GM21529 (cell line): Measurements from ENCODE around the gene MTHFSD.

Experiments used
- ATAC-seq: cut with Tn5 transposase; IDR thresholded peaks from one replicate; pipeline ENCODE4 v1.9.1; 2021; ENCODE audit not compliant: unreplicated experiment

The MTHFSD gene

GRCh38 chr16:86584071-86584685 is 29.1 kb upstream of the MTHFSD start:
- no peak for ATAC-seq

DNA sequence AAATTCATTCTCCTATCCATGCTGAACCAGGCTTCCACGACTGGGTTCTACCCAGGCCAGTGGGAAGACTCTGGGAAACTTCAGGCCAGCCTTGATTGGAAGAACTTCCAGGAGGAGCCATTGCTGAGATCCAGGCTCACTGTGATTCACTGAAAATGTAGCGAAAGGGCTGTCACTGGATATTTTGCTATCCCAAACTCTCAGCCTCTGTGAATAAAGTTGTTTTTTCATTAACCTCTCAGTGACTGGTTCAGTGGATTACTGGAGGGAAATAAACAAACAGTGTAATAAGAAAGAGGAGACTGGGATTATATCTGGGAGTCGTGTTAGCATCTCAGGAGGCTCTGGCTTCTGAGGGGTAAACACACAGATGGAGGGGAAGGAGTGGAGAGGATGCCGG is 26.4 kb upstream of the MTHFSD start:
- ATAC-seq = no peak

GRCh38 chr16:86580791-86581170 is 25.7 kb upstream of the MTHFSD start:
- ATAC-seq = no peak

DNA sequence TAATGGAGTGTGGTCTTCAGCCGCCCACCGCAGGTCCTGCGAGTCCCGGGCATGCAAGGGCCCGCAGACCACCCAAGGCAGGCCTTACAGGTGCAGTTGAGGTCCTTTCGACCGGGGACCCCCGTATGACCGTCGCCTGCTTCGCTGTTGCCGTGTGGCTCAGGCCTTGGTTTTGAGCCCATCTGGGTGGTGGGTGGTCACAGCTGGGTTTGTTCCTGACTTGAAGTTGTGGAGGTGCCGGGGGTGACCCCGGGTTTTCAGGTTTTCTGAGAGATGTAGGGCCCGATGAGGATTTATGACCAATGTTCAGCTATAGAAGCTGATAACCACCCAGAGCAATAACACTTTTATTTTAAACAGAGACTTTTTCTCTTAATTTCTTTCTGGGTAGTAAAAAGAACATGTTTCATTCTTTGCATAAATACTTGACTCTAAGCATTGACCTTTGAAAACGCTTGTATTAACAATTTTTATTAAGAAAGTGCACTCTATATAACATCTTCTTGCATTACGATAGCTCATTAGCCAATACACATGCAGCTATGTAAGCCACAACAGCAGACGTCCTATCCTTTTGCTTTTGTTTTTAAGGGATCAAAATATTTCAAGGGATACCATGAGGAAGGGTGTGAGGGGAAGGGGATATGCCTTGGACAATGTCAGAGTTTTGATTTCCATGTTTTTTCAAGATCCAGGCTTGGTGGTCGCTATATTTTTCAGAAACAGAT is 25.2 kb upstream of the MTHFSD start:
- no peak for ATAC-seq

DNA sequence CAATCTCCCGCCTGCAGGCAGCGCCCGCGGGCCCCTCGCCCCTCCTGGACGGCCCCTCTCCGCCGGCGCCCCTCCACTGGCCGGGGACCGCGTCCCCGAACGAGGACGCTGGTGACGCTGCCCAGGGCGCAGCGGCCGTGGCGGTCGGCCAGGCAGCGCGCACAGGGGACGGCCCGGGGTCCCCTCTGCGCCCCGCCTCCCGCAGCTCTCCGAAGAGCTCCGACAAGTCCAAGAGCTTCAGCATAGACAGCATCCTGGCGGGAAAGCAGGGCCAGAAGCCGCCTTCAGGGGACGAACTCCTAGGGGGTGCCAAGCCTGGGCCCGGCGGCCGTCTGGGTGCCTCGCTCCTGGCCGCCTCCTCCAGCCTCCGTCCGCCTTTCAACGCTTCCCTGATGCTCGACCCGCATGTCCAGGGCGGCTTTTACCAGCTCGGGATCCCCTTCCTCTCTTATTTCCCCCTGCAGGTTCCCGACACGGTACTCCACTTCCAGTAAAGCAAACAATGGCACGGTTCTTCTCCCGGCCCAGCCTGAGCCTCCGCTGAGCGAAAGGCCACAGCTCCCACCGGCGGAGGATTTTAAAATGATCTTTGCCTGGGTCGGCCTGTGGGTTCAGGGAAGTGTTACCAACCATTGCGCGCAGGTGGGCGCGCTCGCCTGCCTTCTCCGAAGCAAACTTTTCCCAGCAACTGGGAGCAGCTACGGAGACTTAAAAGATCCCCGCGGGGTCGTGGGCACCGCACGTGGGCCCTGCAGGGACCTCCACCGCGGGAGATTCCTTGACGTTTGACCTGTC is 24.4 kb upstream of the MTHFSD start:
- ATAC-seq = no peak

GRCh38 chr16:86578611-86579267 is 23.7 kb upstream of the MTHFSD start:
- no peak for ATAC-seq

DNA sequence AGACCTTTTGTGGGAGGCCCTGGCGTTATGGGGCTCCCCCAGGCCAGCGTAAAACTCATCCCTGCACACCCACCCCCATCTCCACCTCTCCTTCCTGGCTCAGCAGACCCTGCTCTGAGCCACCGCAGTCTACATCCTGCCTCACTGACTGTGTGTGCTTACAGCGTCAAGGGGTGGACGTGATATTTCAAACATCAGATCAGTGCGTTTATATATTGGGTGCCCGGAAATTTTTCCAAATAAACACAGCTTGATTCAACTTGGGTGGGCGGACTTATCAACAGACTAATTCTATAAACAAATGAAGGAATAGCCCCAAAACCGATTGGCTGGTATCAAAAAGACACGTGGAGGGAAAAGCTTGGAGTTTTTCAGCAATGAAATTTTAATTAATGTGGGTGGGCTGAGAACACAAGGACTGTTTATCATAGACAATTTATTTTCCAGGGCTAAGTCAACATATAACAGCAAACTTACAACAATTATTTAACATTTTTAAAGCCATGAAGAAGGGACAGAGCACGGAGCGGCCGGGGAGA is 23.1 kb upstream of the MTHFSD start, which contains the start of gene FOXL1:
Gene FOXL1 (plus strand): TSS at position 489 of the 539 bp plus-strand sequence. CDS start 175 bp downstream, outside the sequence.
- no peak for ATAC-seq

DNA sequence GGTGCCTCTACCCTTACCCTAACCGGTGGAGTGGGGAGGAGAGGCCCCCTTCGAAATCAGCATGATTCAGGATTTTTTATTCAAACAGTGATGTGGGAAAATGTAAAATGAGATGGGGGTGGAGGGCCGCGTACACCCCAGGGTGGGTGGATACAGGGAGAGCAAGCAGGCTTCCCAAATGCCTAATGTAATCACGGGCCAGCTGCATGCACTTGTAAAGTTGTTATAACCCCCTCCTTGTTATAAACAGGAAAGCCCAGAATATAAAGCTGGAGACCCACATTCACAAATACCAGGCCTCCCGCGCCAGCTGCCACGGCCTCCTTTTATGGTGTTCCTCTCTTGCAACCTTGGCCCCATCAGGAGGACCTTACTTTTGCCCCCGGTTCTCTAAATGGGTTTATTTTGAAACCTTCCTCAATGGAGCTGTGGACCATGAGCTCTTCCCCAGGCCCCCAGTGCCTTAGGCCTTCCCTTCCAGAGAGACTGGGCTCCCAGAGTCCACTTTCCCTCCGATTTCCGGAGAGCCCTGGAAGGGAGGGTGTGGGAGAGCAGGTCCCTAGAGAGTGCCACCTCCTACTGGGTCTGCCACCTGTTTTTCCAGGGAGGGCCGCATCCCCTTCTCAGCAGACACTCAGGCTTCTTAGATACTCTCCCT is 22.4 kb upstream of the MTHFSD start:
- no peak for ATAC-seq

DNA sequence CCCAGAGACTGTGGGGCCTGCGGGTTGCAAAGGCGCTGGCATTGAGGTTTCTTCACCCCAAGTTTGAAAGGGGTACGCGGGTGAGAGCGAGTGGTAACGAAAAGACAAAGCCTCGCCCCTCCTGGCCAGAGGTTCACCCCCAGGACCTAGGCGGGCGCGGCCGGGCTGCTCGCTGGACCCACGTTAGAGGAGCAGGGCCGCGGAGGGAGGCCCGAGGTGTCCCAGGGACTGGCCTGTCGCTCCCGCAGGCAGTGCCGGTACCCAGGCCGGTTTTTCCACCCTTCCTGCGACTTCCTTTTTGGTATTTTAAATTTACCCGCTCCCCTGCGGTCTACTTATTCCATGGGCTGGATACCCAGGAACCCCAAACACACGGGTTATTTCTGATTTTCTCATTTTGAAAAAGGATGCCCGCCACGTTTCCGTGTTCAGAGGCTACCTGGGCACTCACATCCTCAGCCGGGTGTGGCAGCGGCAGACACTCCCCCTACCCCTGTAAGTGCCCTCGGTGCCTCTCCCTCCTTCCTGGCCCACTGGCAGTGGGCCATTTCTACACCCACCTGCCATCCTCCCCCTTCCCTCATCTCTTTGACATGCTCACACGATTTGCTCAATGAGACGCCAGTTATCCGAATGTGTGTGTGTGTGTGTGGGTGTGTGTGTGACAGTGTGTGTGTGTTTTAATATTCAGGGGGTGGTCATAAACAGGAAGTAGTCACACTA is 21.7 kb upstream of the MTHFSD start:
- ATAC-seq = no peak

GRCh38 chr16:86575754-86576557 is 20.9 kb upstream of the MTHFSD start:
- no peak for ATAC-seq

DNA sequence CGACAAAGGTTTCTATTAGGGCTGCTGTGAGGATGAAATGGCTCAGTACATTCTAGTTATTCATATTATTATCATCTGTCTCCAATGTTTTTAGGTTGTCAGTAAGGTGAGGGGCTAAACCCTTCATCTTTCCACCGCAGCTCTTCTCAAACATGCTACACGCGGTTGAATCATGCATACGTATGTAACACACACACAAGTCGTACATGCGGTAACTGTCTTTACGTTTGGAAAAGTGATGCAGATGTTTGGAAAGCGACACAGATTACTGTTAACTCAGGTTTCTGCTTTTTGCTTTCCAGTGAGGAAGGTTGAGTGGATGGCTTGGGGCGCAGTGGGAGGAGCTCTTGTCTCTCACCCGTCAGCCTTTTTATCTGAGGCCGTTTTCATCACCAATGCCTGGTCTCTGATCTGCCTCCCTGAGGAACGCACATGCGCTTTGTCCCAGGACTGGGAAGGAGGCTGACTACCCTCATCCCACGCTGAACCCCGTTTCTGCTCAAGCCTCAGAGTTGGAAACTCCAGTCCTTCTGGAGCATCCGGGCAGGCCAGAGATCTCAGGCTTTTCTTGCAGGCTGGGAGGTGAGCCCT is 20.2 kb upstream of the MTHFSD start:
- no peak for ATAC-seq

DNA sequence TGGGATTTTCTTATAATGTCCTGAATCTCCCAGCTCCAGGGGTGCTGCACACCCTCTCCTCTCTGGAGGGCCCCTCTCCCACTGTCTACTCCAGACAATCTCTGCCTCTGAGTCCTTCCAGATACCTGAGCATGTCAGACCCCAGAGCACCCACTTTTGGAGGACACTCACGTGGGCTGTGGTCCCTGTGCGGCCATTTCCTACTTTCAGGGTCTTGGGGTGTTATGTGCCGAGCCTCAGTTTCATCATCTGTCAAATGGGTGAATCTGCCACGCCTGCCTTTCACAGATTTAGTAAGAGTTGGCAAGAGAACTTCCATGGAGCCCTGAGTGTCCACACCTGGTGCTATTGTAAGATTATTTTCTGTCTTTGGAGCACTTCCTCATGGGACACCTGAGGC is 19.6 kb upstream of the MTHFSD start:
- ATAC-seq = no peak

DNA sequence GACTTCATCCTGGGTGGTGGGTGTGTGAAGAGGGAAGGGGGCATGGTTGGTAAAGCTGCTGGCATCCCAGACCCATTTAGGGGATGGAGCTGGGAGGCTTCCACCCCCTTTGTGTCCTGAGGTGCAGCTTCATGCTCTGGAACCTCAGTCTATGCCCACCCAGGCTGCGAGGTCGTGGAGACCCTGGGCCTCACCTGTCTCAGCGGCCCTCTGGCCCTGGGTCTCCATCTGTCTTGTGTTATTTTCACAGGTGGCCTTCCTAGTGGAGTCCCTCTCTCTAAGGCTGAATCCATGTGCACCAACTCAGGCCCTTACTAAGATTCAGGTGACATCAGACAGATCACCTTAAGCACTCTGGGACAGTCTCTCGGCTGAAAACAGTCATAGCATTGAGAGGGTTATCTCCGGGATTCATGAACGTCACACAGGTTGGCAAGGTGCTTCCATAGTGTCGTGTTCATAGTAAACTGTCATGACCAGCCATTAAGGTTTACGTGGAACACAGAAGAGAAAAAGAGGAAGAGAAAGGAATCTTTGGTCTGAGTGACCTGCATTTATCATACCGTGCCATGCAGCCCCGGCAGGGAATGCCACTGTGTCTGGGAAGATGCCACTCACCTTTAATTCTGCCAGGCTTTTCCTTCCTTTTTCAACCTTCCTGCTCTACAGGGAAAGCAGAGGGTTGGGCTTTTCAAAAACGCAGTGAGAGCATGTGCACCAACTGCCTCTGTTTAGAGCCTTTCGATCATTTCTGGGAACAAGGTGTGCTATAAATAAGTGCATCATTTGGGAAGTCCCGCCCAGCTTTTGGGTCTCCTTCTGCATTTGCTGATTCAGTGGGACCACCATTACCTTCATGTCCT is 18.8 kb upstream of the MTHFSD start:
- no peak for ATAC-seq

GRCh38 chr16:86573215-86573614 is 18.2 kb upstream of the MTHFSD start:
- ATAC-seq = no peak

DNA sequence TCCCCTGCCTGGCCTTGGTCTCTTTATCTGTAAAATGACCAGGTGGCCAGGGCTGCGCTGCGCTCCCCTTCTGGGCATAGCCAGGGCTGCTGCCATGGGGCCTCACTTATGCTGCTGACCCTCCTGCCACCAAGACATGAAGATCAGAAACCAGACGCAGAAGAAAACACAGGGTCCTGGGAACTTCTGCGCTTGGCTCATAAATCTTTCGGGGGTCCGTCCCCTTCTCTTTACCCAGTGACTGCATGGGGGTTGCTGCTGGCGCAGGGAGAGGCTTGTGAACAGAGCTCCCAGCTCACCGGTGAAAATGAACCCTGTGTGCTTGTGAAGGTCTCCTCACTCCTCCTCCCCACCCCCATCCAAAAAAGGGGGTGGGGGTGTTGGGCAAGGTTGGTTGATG is 17.6 kb upstream of the MTHFSD start:
- ATAC-seq = no peak

DNA sequence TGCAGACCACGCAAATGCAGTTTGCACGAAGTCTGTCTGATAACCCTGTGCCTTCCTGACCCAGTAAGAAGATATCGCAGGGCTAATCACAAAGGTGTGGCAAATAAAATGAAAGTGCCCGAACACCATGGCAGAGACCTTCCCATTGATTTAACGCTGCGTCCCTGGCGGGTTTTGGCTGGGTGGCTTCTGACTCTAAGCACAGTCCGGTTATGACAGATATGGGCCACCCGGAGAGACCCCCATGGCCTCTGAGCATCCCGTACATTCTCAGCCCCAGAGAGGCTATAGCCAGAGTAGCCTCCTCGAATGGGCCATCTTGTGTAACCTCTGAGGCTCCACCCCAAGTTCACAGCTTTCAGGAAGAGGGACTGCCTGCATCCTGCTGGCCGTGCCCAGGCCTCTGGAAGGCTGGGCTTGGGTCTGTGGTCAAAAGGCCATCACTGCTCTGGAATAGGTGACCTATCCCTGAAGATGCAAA is 17.0 kb upstream of the MTHFSD start:
- no peak for ATAC-seq

DNA sequence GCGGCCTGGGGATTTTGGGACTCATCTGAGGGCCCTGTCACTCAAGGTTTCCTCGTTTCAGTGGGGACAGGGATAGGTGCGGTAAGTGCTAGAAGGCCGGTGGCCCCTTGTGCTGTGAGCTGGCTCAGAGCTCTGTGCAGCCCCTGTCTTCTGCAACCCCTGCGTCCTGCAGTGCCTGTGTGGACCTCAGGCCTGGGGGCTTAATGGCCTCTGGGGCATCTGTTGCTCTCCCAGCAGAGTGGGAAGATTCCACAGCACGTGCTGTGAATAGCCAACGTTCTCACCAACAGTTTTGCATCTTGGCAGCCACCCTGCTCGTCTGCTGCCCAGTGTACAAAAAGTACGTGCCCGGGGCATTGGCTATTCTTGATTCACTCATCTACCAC is 16.5 kb upstream of the MTHFSD start:
- ATAC-seq = no peak
